Neural crest cell (in vitro differentiated cells): ENCODE measurements around the gene CELSR2. TPM values are rescaled to one million over a fixed set of nuclear protein-coding genes. Genes with fewer than 3 reads are reported as not detected.
A peak's percentile ranks its signal among the peaks of the same experiment; 100 is the strongest.

ENCODE experiments used
- DNase-seq: peaks from one replicate; pipeline ENCODE4 v3.0.0; 2021; ENCODE audit warnings: low read depth, mixed read lengths, low spot score
- H3K27ac Mint-ChIP-seq: one replicate; pipeline ENCODE4 v1.8.0; 2021; ENCODE audit warnings: mild to moderate bottlenecking, mixed read lengths; ENCODE audit not compliant: unreplicated experiment
- H3K27me3 Mint-ChIP-seq: 2 replicates; pipeline ENCODE4 v1.8.0; 2021; ENCODE audit warnings: low read depth, mild to moderate bottlenecking, mixed read lengths
- H3K36me3 Mint-ChIP-seq: 2 replicates; pipeline ENCODE4 v1.8.0; 2021; ENCODE audit warnings: low read depth, mild to moderate bottlenecking, mixed read lengths
- H3K4me1 Mint-ChIP-seq: 2 replicates; pipeline ENCODE4 v1.8.0; 2021; ENCODE audit warnings: mixed read lengths
- H3K4me3 Mint-ChIP-seq: one replicate; pipeline ENCODE4 v1.8.0; 2021; ENCODE audit warnings: mild to moderate bottlenecking, mixed read lengths
- H3K9me3 Mint-ChIP-seq: 2 replicates; pipeline ENCODE4 v1.8.0; 2021; ENCODE audit warnings: mixed read lengths
- CTCF ChIP-seq: fragments of 200-600 bp; sonication (generic); conservative IDR thresholded peaks from 2 replicates; pipeline ENCODE4 v1.5.0; 2021; ENCODE audit warnings: antibody characterized with exemption, mild to moderate bottlenecking
- long read RNA-seq: library from polyadenylated mRNA; unstranded; transcript quantifications from one replicate; pipeline ENCODE4 v2.0.0, GENCODE V29; 2020
- total RNA-seq: library from RNA; stranded (reverse); gene quantifications from 2 replicates; pipeline ENCODE4 v1.2.1, GENCODE V29; 2021

The CELSR2 gene
- total RNA-seq = 97.1 and 99.2 TPM in 2 replicates
- long read RNA-seq, partial matches to known transcripts = 0 of 4 reads
- long read RNA-seq, other reads (novel, unspliced or antisense) = 4 of 4 reads

GRCh38 chr1:109248797-109249629, at the start of gene CELSR2:
Gene CELSR2 (plus strand): TSS chr1:109249539. CDS start chr1:109250080, 541 bp downstream.
- H3K4me3 Mint-ChIP-seq = peak within 1 kb of the TSS; percentile 81
- TF ChIP-seq CTCF = no peak
- peaks cover 44% of the 10 kb centered on the region for H3K4me1 Mint-ChIP-seq
- no peaks in the 10 kb centered on the region for H3K27me3 Mint-ChIP-seq
- H3K36me3 Mint-ChIP-seq = peaks cover 16% of the 10 kb centered on the region
- H3K27ac Mint-ChIP-seq = no peak within 1 kb of the TSS
- peak; percentile 61 for DNase-seq
- H3K9me3 Mint-ChIP-seq = no peaks in the 10 kb centered on the region

- H3K9me3 Mint-ChIP-seq = no peaks in the 10 kb centered on the region
- DNase-seq = no peak
- no peak overlapping the region for H3K4me3 Mint-ChIP-seq
- H3K36me3 Mint-ChIP-seq = no peaks in the 10 kb centered on the region
- H3K27me3 Mint-ChIP-seq = no peaks in the 10 kb centered on the region
- H3K4me1 Mint-ChIP-seq = peaks cover 19% of the 10 kb centered on the region
- no peak for TF ChIP-seq CTCF
- H3K27ac Mint-ChIP-seq = no peak overlapping the region
Observed at GRCh38 chr1:109199710-109200109, 49.6 kb upstream of the CELSR2 start.

- no peaks in the 10 kb centered on the region for H3K27me3 Mint-ChIP-seq
- peak; percentile 66 for TF ChIP-seq CTCF
- H3K4me1 Mint-ChIP-seq = peaks cover 18% of the 10 kb centered on the region
- peak; percentile 54 for DNase-seq
- H3K4me3 Mint-ChIP-seq = no peak overlapping the region
- peak overlapping the region; percentile 85 for H3K27ac Mint-ChIP-seq
- H3K9me3 Mint-ChIP-seq = no peaks in the 10 kb centered on the region
- H3K36me3 Mint-ChIP-seq = no peaks in the 10 kb centered on the region
Observed at GRCh38 chr1:109201123-109201703, 48.1 kb upstream of the CELSR2 start.

- Mint-ChIP-seq H3K9me3 (no peaks in the 10 kb centered on the region), H3K27me3 (peaks cover 2% of the 10 kb centered on the region)
- no peak for DNase-seq
Observed at GRCh38 chr1:109204484-109204883, 44.9 kb upstream of the CELSR2 start.

GRCh38 chr1:109206339-109206738, 43.0 kb upstream of the CELSR2 start:
- H3K36me3 Mint-ChIP-seq = no peaks in the 10 kb centered on the region
- TF ChIP-seq CTCF = no peak

More at GRCh38 chr1:109204484-109204883, 44.9 kb upstream of the CELSR2 start:
- Mint-ChIP-seq H3K36me3 (no peaks in the 10 kb centered on the region), H3K27ac (no peak overlapping the region), H3K4me1 (peaks cover 7% of the 10 kb centered on the region), H3K4me3 (no peak overlapping the region)
- no peak for TF ChIP-seq CTCF

More at GRCh38 chr1:109206339-109206738, 43.0 kb upstream of the CELSR2 start:
- peaks cover 3% of the 10 kb centered on the region for H3K4me1 Mint-ChIP-seq
- no peaks in the 10 kb centered on the region for H3K9me3 Mint-ChIP-seq
- DNase-seq = no peak
- no peak overlapping the region for H3K27ac Mint-ChIP-seq
- H3K27me3 Mint-ChIP-seq = peaks cover 3% of the 10 kb centered on the region
- no peak overlapping the region for H3K4me3 Mint-ChIP-seq
